Naive B cell (primary cell): ENCODE results near the gene NCLN. TPM values are rescaled to one million over a fixed set of nuclear protein-coding genes. Genes with fewer than 3 reads are reported as not detected.
"Not testable (repeated sequence)": the region's sequence is repeated elsewhere in the genome, so short reads cannot be mapped to it uniquely, and the experiment has no call there.

Source experiments
- ATAC-seq, 2 donors: fragments of 150-1000 bp; cut with Tn5 transposase; 2 replicates each; pipeline ENCODE4 v1.10.0; 2021; ENCODE audit warnings: low read depth in 2 of 2, mild to moderate bottlenecking in 2 of 2, moderate library complexity in 2 of 2
- DNase-seq: peaks from one replicate; pipeline ENCODE4 v3.0.0; 2022
- H3K27ac Mint-ChIP-seq, 6 donors: one replicate each; pipeline ENCODE4 v1.8.0; 2020 to 2022; ENCODE audit warnings: mild to moderate bottlenecking in 6 of 6, mixed read lengths in 6 of 6, moderate library complexity in 5 of 6, inconsistent platforms in 2 of 6
- H3K27me3 Mint-ChIP-seq, 3 donors: one replicate each; pipeline ENCODE4 v1.8.0; 2021 to 2022; ENCODE audit warnings: mixed read lengths in 3 of 3, mild to moderate bottlenecking in 1 of 3
- H3K36me3 Mint-ChIP-seq, 2 donors: one replicate each; pipeline ENCODE4 v1.8.0; 2020 to 2022; ENCODE audit warnings: mixed read lengths in 2 of 2, inconsistent platforms in 1 of 2, mild to moderate bottlenecking in 1 of 2
- H3K4me1 Mint-ChIP-seq, 3 donors: one replicate each; pipeline ENCODE4 v1.8.0; 2020 to 2022; ENCODE audit warnings: mixed read lengths in 3 of 3, inconsistent platforms in 1 of 3, mild to moderate bottlenecking in 1 of 3, moderate library complexity in 1 of 3
- H3K4me3 Mint-ChIP-seq, 8 donors: one replicate each; pipeline ENCODE4 v1.8.0; 2020 to 2022; ENCODE audit warnings: mild to moderate bottlenecking in 8 of 8, mixed read lengths in 8 of 8, moderate library complexity in 8 of 8, inconsistent platforms in 2 of 8
- H3K9me3 Mint-ChIP-seq, 7 donors: one replicate each; pipeline ENCODE4 v1.8.0; 2020 to 2022; ENCODE audit warnings: mixed read lengths in 7 of 7, mild to moderate bottlenecking in 5 of 7, inconsistent platforms in 2 of 7, moderate library complexity in 1 of 7
- polyA plus RNA-seq, 6 donors: library from polyadenylated mRNA; unstranded; fragments of 300-500 nt; fragmentation: Illumina TruSeq; gene quantifications; one replicate each; pipeline ENCODE4 v1.2.3, GENCODE V29; 2021; ENCODE audit warnings: low read depth in 6 of 6

Gene NCLN
- polyA plus RNA-seq, 6 donors from 2014 or later: 17.1 to 47.6 (median 29.2) TPM

- no peak for ATAC-seq
- no peaks in the 10 kb centered on the region for H3K4me1 Mint-ChIP-seq
- H3K9me3 Mint-ChIP-seq: no peaks in the 10 kb centered on the region
- H3K4me3 Mint-ChIP-seq: no peak overlapping the region
- H3K27me3 Mint-ChIP-seq: no peaks in the 10 kb centered on the region
- DNase-seq: no peak
- no peaks in the 10 kb centered on the region for H3K36me3 Mint-ChIP-seq
- no peak overlapping the region for H3K27ac Mint-ChIP-seq
These were observed 18.3 kb downstream of the NCLN start for GRCh38 chr19:3203805-3204645.

DNA sequence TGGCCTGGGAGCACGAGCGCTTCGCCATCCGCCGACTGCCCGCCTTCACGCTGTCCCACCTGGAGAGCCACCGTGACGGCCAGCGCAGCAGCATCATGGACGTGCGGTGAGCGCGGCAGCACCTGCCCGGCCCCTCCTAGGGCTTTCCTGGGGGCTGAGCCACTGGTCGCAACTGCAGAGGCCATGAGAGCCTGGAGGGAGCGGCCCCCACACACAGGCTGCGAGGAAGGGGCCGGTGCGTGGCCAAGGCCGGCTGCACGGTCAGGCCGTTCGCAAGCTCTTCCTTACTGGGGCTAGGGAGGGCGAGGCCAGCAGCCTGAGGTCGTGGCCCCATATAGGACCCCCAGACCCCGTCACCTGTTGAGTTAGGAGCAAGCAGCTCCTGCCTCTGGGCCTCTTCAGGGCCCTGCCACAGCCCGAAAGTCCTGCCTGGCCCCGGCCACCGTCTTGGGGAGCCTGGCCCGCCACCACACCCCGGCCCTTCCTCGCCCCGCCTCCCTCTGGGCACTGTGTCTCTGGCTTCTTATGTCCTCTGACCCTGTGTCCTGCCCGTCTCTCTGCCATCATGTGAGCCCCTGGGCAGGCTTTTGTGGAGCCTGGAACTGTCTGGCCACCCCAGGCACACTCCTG, 19.0 kb downstream of the NCLN start:
- H3K27me3 Mint-ChIP-seq: no peaks in the 10 kb centered on the region
- peaks cover 0 to 6% (median 0%) of the 10 kb centered on the region in 3 donors for H3K4me1 Mint-ChIP-seq
- H3K9me3 Mint-ChIP-seq: no peaks in the 10 kb centered on the region
- no peak for ATAC-seq
- H3K4me3 Mint-ChIP-seq: no peak overlapping the region
- no peaks in the 10 kb centered on the region for H3K36me3 Mint-ChIP-seq
- peak overlapping the region in 1 of 6 donors; percentile 38 for H3K27ac Mint-ChIP-seq
- no peak for DNase-seq

- no peaks in the 10 kb centered on the region for H3K27me3 Mint-ChIP-seq
- H3K27ac Mint-ChIP-seq: no peak overlapping the region
These were observed 20.7 kb downstream of the NCLN start for GRCh38 chr19:3206216-3206953.

GRCh38 chr19:3207461-3208242, 21.9 kb downstream of the NCLN start:
- no peaks in the 10 kb centered on the region for H3K27me3 Mint-ChIP-seq
- peaks cover 0 to 13% (median 0%) of the 10 kb centered on the region in 3 donors for H3K4me1 Mint-ChIP-seq
- H3K9me3 Mint-ChIP-seq: no peaks in the 10 kb centered on the region
- no peaks in the 10 kb centered on the region for H3K36me3 Mint-ChIP-seq
- no peak overlapping the region for H3K4me3 Mint-ChIP-seq
- no peak for ATAC-seq
- DNase-seq: no peak
- no peak overlapping the region for H3K27ac Mint-ChIP-seq

More at GRCh38 chr19:3206216-3206953, 20.7 kb downstream of the NCLN start:
- Mint-ChIP-seq H3K9me3 (no peaks in the 10 kb centered on the region), H3K36me3 (no peaks in the 10 kb centered on the region), H3K4me3 (no peak overlapping the region), H3K4me1 (peaks cover 0 to 13% (median 0%) of the 10 kb centered on the region in 3 donors)
- DNase-seq (no peak), ATAC-seq (no peak)

DNA sequence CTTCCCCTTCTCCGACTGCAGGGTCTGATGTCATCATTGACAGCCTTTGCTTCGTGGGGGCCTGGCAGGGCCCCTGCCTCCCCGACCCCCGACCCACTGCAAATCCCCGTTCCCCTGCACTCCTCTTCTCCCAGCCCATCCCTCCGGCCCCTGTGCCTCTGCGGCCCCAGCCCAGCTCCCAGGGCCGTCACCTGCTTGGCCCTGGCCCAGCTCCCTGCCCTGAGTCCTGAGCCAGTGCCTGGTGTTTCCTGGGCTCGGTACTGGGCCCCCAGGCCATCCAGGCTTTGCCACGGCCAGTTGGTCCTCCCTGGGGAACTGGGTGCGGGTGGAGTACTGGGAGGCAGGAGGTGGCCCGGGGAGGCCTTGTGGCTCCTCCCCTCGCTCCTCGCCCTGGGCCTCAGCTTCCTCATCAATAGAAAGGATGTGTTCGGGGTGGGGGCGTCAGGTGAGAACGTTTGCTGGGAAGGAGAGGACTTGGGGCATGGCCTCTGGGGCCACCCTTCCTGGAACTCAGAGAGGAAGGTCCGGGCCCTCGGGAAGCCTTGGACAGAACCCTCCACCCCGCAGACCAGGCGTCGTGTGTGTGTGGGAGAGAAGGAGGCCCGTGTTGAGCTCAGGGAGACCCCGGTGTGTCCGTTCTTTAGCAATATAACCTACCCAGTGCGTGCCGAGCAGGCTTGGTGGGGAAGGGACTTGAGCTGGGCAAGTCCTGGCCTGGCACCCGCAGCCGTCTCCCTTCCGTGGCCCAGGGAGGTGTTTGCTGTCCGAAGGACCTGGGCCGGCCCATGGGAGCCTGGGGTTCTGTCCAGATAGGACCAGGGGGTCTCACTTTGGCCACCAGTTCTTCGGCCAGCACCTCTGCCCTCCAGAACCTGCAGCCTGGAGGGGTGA, 22.8 kb downstream of the NCLN start:
- H3K4me3 Mint-ChIP-seq: no peak overlapping the region
- DNase-seq (no peak), ATAC-seq (no peak)
- H3K9me3 Mint-ChIP-seq: no peaks in the 10 kb centered on the region
- H3K27ac Mint-ChIP-seq: peak overlapping the region in 1 of 6 donors; percentile 83
- no peaks in the 10 kb centered on the region for H3K36me3 Mint-ChIP-seq
- H3K27me3 Mint-ChIP-seq: no peaks in the 10 kb centered on the region
- peaks cover 5 to 20% (median 7%) of the 10 kb centered on the region in 3 donors for H3K4me1 Mint-ChIP-seq

DNA sequence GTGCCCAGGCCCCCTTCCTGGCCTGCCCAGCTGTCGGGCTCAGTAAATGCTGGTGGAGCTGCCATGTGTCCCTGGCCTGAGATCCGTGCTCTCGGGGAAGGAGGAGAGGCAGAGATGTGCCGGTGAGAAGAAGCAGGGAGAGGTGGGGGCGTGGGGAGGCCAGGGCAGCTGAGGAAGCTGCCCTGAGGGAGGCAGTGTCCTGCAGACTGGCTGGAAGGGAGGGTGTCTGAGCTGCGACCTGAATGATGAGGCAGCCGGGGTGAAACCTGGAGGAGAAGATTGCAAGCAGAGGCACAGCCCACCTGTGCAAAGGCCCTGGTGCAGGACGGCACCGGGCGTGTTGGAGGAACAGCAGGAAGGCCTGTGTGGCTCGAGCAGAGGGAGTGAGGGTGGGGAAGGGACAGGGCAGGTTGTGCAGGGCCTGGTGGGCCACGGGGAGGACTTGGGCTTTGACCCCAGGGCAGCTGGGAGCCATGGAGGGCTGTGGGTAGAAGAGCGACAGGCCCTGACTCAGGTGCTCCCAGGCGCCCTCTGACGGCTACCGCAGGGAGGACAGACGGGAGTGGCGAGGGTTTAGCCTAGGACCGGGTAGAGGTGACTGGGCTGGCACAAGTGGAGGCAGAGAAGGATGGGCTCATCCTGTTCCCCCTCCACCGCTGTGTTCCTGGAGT, 24.8 kb downstream of the NCLN start:
- peak overlapping the region in 1 of 6 donors; percentile 93 for H3K27ac Mint-ChIP-seq
- peaks cover 5 to 25% (median 12%) of the 10 kb centered on the region in 3 donors for H3K4me1 Mint-ChIP-seq
- no peaks in the 10 kb centered on the region for H3K9me3 Mint-ChIP-seq
- DNase-seq (peak; percentile 55), ATAC-seq (peak; percentile 74 to 87)
- no peak overlapping the region for H3K4me3 Mint-ChIP-seq
- no peaks in the 10 kb centered on the region for H3K27me3 Mint-ChIP-seq
- H3K36me3 Mint-ChIP-seq: no peaks in the 10 kb centered on the region

GRCh38 chr19:3211191-3211590, 25.5 kb downstream of the NCLN start:
- no peak for DNase-seq
- H3K36me3 Mint-ChIP-seq: no peaks in the 10 kb centered on the region
- H3K4me1 Mint-ChIP-seq: peaks cover 5 to 25% (median 12%) of the 10 kb centered on the region in 3 donors
- no peak overlapping the region for H3K4me3 Mint-ChIP-seq
- H3K27me3 Mint-ChIP-seq: no peaks in the 10 kb centered on the region
- ATAC-seq: no peak
- H3K9me3 Mint-ChIP-seq: no peaks in the 10 kb centered on the region
- H3K27ac Mint-ChIP-seq: no peak overlapping the region

GRCh38 chr19:3213159-3213558, 27.4 kb downstream of the NCLN start:
- H3K27ac Mint-ChIP-seq: peak overlapping the region in 1 of 6 donors; percentile 95
- no peak for ATAC-seq
- H3K9me3 Mint-ChIP-seq: no peaks in the 10 kb centered on the region
- DNase-seq: no peak
- H3K27me3 Mint-ChIP-seq: no peaks in the 10 kb centered on the region
- H3K36me3 Mint-ChIP-seq: no peaks in the 10 kb centered on the region
- H3K4me1 Mint-ChIP-seq: peaks cover 5 to 25% (median 12%) of the 10 kb centered on the region in 3 donors
- H3K4me3 Mint-ChIP-seq: no peak overlapping the region

- Mint-ChIP-seq H3K4me3 (no peak overlapping the region), H3K9me3 (no peaks in the 10 kb centered on the region), H3K27me3 (peaks cover 0 to 5% (median 0%) of the 10 kb centered on the region in 3 donors), H3K36me3 (no peaks in the 10 kb centered on the region), H3K4me1 (peaks cover 5 to 12% (median 12%) of the 10 kb centered on the region in 3 donors), H3K27ac (no peak overlapping the region)
- DNase-seq (no peak), ATAC-seq (no peak)
These were observed 31.1 kb downstream of the NCLN start for GRCh38 chr19:3216874-3217273.

- H3K27ac Mint-ChIP-seq: no peak overlapping the region
- ATAC-seq (no peak), DNase-seq (no peak)
- no peaks in the 10 kb centered on the region for H3K36me3 Mint-ChIP-seq
- no peaks in the 10 kb centered on the region for H3K9me3 Mint-ChIP-seq
- H3K27me3 Mint-ChIP-seq: peaks cover 0 to 11% (median 9%) of the 10 kb centered on the region in 3 donors
- peaks cover 0 to 4% (median 2%) of the 10 kb centered on the region in 3 donors for H3K4me1 Mint-ChIP-seq
- no peak overlapping the region for H3K4me3 Mint-ChIP-seq
These were observed 34.8 kb downstream of the NCLN start for GRCh38 chr19:3220576-3220975.

- H3K36me3 Mint-ChIP-seq, H3K4me1 Mint-ChIP-seq, DNase-seq, ATAC-seq, H3K9me3 Mint-ChIP-seq, H3K27ac Mint-ChIP-seq: not testable (repeated sequence)
- Mint-ChIP-seq H3K4me3 (peak overlapping the region in 1 of 8 donors; percentile 22), H3K27me3 (peaks cover 0 to 21% (median 9%) of the 10 kb centered on the region in 3 donors)
These were observed 35.8 kb downstream of the NCLN start for GRCh38 chr19:3221576-3221975.

- Mint-ChIP-seq H3K9me3 (no peaks in the 10 kb centered on the region), H3K27ac (peak overlapping the region in 1 of 6 donors; percentile 72), H3K36me3 (peaks cover 0 to 1% of the 10 kb centered on the region in 2 donors), H3K4me3 (no peak overlapping the region), H3K27me3 (peaks cover 7 to 32% (median 17%) of the 10 kb centered on the region in 3 donors), H3K4me1 (peaks cover 1 to 4% (median 2%) of the 10 kb centered on the region in 3 donors)
- ATAC-seq (no peak), DNase-seq (no peak)
These were observed 37.0 kb downstream of the NCLN start for GRCh38 chr19:3222709-3223108.
